H9 (cell line): ENCODE data around the gene TLL2. TPM values are rescaled to one million over a fixed set of nuclear protein-coding genes. Genes with fewer than 3 reads are reported as not detected.

Experiments used
- DNase-seq: peaks from one replicate; pipeline ENCODE4 v3.0.0-alpha.2; 2017
- H2AFZ ChIP-seq: one replicate; pipeline ENCODE4 v1.6.1; 2013; ENCODE audit warnings: mild to moderate bottlenecking, low read length, control low read depth, moderate library complexity
- H2AK5ac ChIP-seq: 2 replicates; pipeline ENCODE4 v1.6.1; 2013; ENCODE audit warnings: low read length, control low read depth, mixed read lengths; ENCODE audit not compliant: insufficient read length
- H2BK120ac ChIP-seq: one replicate; pipeline ENCODE4 v1.6.1; 2013; ENCODE audit warnings: low read depth, mild to moderate bottlenecking, low read length, control low read depth, inconsistent platforms; ENCODE audit not compliant: poor library complexity, severe bottlenecking
- H2BK12ac ChIP-seq: 2 replicates; pipeline ENCODE4 v1.6.1; 2013; ENCODE audit warnings: low read length, control low read depth, mixed read lengths, low read depth; ENCODE audit not compliant: insufficient read length
- H2BK15ac ChIP-seq: 2 replicates; pipeline ENCODE4 v1.6.1; 2013; ENCODE audit warnings: low read depth, low read length, control low read depth
- H2BK20ac ChIP-seq: one replicate; pipeline ENCODE4 v1.6.1; 2013; ENCODE audit warnings: low read depth, mild to moderate bottlenecking, low read length, control low read depth, inconsistent platforms; ENCODE audit not compliant: poor library complexity, severe bottlenecking
- H2BK5ac ChIP-seq: 2 replicates; pipeline ENCODE4 v1.6.1; 2013; ENCODE audit warnings: low read length, control low read depth, mixed read lengths; ENCODE audit not compliant: insufficient read length
- H3K14ac ChIP-seq: 2 replicates; pipeline ENCODE4 v1.6.1; 2013; ENCODE audit warnings: low read length, control low read depth; ENCODE audit not compliant: insufficient read depth
- H3K18ac ChIP-seq: 2 replicates; pipeline ENCODE4 v1.6.1; 2013; ENCODE audit warnings: low read depth, mild to moderate bottlenecking, mixed read lengths, low read length, control low read depth; ENCODE audit not compliant: insufficient read length
- H3K23ac ChIP-seq: 2 replicates; pipeline ENCODE4 v1.6.1; 2013; ENCODE audit warnings: low read length, control low read depth, mixed read lengths, low read depth; ENCODE audit not compliant: insufficient read length
- H3K23me2 ChIP-seq: 2 replicates; pipeline ENCODE4 v1.6.1; 2013; ENCODE audit warnings: low read depth, mild to moderate bottlenecking, mixed read lengths, low read length, control low read depth; ENCODE audit not compliant: insufficient read length, poor library complexity, severe bottlenecking
- H3K27ac ChIP-seq: 2 replicates; pipeline ENCODE4 v1.5.1; 2013; ENCODE audit warnings: low read length, control low read depth, mixed read lengths, low read depth; ENCODE audit not compliant: insufficient read length
- H3K27me3 ChIP-seq: 2 replicates; pipeline ENCODE4 v1.6.1; 2013; ENCODE audit warnings: low read length, control low read depth, inconsistent platforms; ENCODE audit not compliant: insufficient read depth
- H3K4ac ChIP-seq: 2 replicates; pipeline ENCODE4 v1.6.1; 2013; ENCODE audit warnings: low read depth, mild to moderate bottlenecking, control low read depth, inconsistent platforms, low read length, moderate library complexity
- H3K4me1 ChIP-seq: 2 replicates; pipeline ENCODE4 v1.6.1; 2013; ENCODE audit warnings: low read length, control low read depth, inconsistent platforms; ENCODE audit not compliant: insufficient read depth
- H3K4me2 ChIP-seq: 2 replicates; pipeline ENCODE4 v1.6.1; 2013; ENCODE audit warnings: low read length, control low read depth, mixed read lengths; ENCODE audit not compliant: insufficient read length, insufficient read depth
- H3K56ac ChIP-seq: 2 replicates; pipeline ENCODE4 v1.6.1; 2013; ENCODE audit warnings: low read depth, mild to moderate bottlenecking, mixed read lengths, low read length, control low read depth; ENCODE audit not compliant: insufficient read length
- H3K79me1 ChIP-seq: 2 replicates; pipeline ENCODE4 v1.6.1; 2013; ENCODE audit warnings: low read depth, mild to moderate bottlenecking, moderate library complexity, low read length, control low read depth, inconsistent platforms; ENCODE audit not compliant: insufficient read depth, poor library complexity, severe bottlenecking
- H3K79me2 ChIP-seq: 2 replicates; pipeline ENCODE4 v1.6.1; 2013; ENCODE audit warnings: low read length, control low read depth, inconsistent platforms; ENCODE audit not compliant: insufficient read depth
- H3K9ac ChIP-seq: 2 replicates; pipeline ENCODE4 v1.6.1; 2013; ENCODE audit warnings: low read length, control low read depth, mixed read lengths; ENCODE audit not compliant: insufficient read length; ENCODE audit errors: extremely low read depth
- H3K9me3 ChIP-seq: one replicate; pipeline ENCODE4 v1.6.1; 2013; ENCODE audit warnings: low read depth, low read length, inconsistent platforms; ENCODE audit not compliant: control insufficient read depth
- H3T11ph ChIP-seq: one replicate; pipeline ENCODE4 v1.6.1; 2013; ENCODE audit warnings: mild to moderate bottlenecking, low read length, control low read depth, inconsistent platforms
- H4K20me1 ChIP-seq: one replicate; pipeline ENCODE4 v1.6.1; 2013; ENCODE audit not compliant: control insufficient read depth, insufficient read length, insufficient read depth
- H4K5ac ChIP-seq: 2 replicates; pipeline ENCODE4 v1.6.1; 2013; ENCODE audit warnings: low read depth, mild to moderate bottlenecking, mixed read lengths, low read length, control low read depth; ENCODE audit not compliant: insufficient read length
- H4K8ac ChIP-seq: replicated peaks from 2 replicates; pipeline ENCODE4 v1.6.1; 2013; ENCODE audit warnings: low read length, control low read depth, mixed read lengths, low read depth; ENCODE audit not compliant: insufficient read length
- H4K91ac ChIP-seq: 2 replicates; pipeline ENCODE4 v1.6.1; 2013; ENCODE audit warnings: low read depth, mild to moderate bottlenecking, moderate library complexity, mixed read lengths, low read length, control low read depth; ENCODE audit not compliant: insufficient read length
- H3K27ac Mint-ChIP-seq, 3 experiments: 2 replicates in 2 of 3; 3 replicates in 1 of 3; pipeline ENCODE4 v1.8.0; 2020 to 2021; ENCODE audit warnings: mixed read lengths in 3 of 3, mild to moderate bottlenecking in 1 of 3, moderate library complexity in 1 of 3
- H3K27me3 Mint-ChIP-seq: 2 replicates; pipeline ENCODE4 v1.8.0; 2021; ENCODE audit warnings: low read depth, mild to moderate bottlenecking, moderate library complexity, mixed read lengths
- H3K36me3 Mint-ChIP-seq, 3 experiments: 2 replicates in 2 of 3; 3 replicates in 1 of 3; pipeline ENCODE4 v1.8.0; 2020 to 2021; ENCODE audit warnings: low read depth in 3 of 3, mixed read lengths in 3 of 3; ENCODE audit not compliant: insufficient read depth in 1 of 3
- H3K4me1 Mint-ChIP-seq, 2 experiments: 2 replicates each; pipeline ENCODE4 v1.8.0; 2020; ENCODE audit warnings: mixed read lengths in 2 of 2
- H3K4me3 Mint-ChIP-seq, 2 experiments: 2 replicates in 1 of 2; 3 replicates in 1 of 2; pipeline ENCODE4 v1.8.0; 2020 to 2021; ENCODE audit warnings: mild to moderate bottlenecking in 2 of 2, mixed read lengths in 2 of 2, moderate library complexity in 1 of 2
- H3K9me3 Mint-ChIP-seq, 2 experiments: 2 replicates in 1 of 2; 3 replicates in 1 of 2; pipeline ENCODE4 v1.8.0; 2020; ENCODE audit warnings: mild to moderate bottlenecking in 2 of 2, mixed read lengths in 2 of 2, moderate library complexity in 1 of 2
- WGBS: extraction: QIAGEN DNeasy Blood & Tissue Kit; methylation state at CpG from one replicate; pipeline ENCODE4 v1.1.7; 2013; ENCODE audit warnings: missing lambda C conversion rate, low lambda C conversion rate, mixed read lengths; ENCODE audit not compliant: insufficient read length; ENCODE audit errors: extremely low coverage; 5-methylcytosine and 5-hydroxymethylcytosine counted together
- total RNA-seq: library from RNA; stranded (reverse); gene quantifications from 2 replicates; pipeline ENCODE4 v1.2.1, GENCODE V29; 2021
- TF ChIP-seq, protein P1 (sequence below): fragments of 200-600 bp; sonication (generic); conservative IDR thresholded peaks from 3 replicates; pipeline ENCODE4 v1.8.0; 2021; ENCODE audit warnings: antibody characterized with exemption, mild to moderate bottlenecking

The TLL2 gene
- total RNA-seq, 1 experiment from 2014 or later, result 1.4 TPM

DNA sequence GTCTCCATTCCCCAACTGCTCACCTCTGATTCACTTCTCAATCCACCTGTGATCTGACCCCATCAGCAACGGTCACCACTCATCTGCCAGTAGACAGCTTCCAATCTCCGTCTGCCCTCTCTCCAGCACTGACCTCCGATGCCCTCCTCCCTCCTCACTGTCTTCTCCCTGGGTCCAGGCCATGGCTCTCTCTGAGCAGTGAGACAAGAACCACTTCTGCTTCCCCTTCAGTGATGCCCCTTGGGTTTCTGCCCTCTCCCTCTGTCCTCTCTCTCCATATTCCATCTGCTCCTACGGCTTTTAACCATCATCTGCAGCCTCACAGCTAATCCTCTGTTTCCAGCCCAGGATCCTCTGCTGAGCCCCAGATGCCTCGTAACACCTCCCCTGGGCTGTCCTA, 99.4 kb downstream of the TLL2 start:
- Histone ChIP-seq H3K79me2 (no peaks in the 10 kb centered on the region), H2AFZ (no peak overlapping the region), H3K4me2 (no peak overlapping the region), H3K27ac (no peak overlapping the region), H3K9ac (no peak overlapping the region), H4K5ac (no peak overlapping the region), H3K4ac (no peak overlapping the region), H3K14ac (no peak overlapping the region), H2BK120ac (no peak overlapping the region), H3K23me2 (no peaks in the 10 kb centered on the region), H4K8ac (no peak overlapping the region), H4K91ac (no peak overlapping the region), H3K9me3 (no peaks in the 10 kb centered on the region), H3K79me1 (no peaks in the 10 kb centered on the region), H2BK15ac (no peak overlapping the region), H3K27me3 (no peaks in the 10 kb centered on the region), H4K20me1 (peaks cover 2% of the 10 kb centered on the region), H2BK12ac (no peak overlapping the region), H2BK5ac (no peak overlapping the region), H3T11ph (no peak overlapping the region), H3K4me1 (no peaks in the 10 kb centered on the region; the same call in 1 of the 2 replicates), H2AK5ac (no peak overlapping the region), H3K18ac (no peak overlapping the region), H3K23ac (no peak overlapping the region), H2BK20ac (no peak overlapping the region), H3K56ac (no peak overlapping the region)
- H3K27ac Mint-ChIP-seq, result no peak overlapping the region
- no peaks in the 10 kb centered on the region for H3K36me3 Mint-ChIP-seq
- H3K27me3 Mint-ChIP-seq, result no peaks in the 10 kb centered on the region
- no peaks in the 10 kb centered on the region for H3K9me3 Mint-ChIP-seq
- WGBS, result no CpG with 5 or more reads among the region's 5 CpGs
- TF ChIP-seq, protein P1, sequence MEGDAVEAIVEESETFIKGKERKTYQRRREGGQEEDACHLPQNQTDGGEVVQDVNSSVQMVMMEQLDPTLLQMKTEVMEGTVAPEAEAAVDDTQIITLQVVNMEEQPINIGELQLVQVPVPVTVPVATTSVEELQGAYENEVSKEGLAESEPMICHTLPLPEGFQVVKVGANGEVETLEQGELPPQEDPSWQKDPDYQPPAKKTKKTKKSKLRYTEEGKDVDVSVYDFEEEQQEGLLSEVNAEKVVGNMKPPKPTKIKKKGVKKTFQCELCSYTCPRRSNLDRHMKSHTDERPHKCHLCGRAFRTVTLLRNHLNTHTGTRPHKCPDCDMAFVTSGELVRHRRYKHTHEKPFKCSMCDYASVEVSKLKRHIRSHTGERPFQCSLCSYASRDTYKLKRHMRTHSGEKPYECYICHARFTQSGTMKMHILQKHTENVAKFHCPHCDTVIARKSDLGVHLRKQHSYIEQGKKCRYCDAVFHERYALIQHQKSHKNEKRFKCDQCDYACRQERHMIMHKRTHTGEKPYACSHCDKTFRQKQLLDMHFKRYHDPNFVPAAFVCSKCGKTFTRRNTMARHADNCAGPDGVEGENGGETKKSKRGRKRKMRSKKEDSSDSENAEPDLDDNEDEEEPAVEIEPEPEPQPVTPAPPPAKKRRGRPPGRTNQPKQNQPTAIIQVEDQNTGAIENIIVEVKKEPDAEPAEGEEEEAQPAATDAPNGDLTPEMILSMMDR, result no peak
- H3K4me1 Mint-ChIP-seq, result peaks cover 3 to 5% of the 10 kb centered on the region in 2 experiments; a peak in 3 of 4 replicates
- no peak for DNase-seq
- H3K4me3 Mint-ChIP-seq, result no peak overlapping the region
